IPS-18c (cell line): Measurements from ENCODE around the gene PNLIP.

ENCODE experiments used
- H3K4me3 ChIP-seq: 2 replicates; pipeline ENCODE4 v1.7.0; 2013; ENCODE audit warnings: low read depth, mild to moderate bottlenecking, low read length, moderate library complexity; ENCODE audit not compliant: insufficient read depth
- H3K9me3 ChIP-seq: one replicate; pipeline ENCODE4 v1.6.1; 2013; ENCODE audit warnings: mild to moderate bottlenecking, low read length, moderate library complexity; ENCODE audit not compliant: control insufficient read depth, insufficient read depth

Gene PNLIP

GRCh38 chr10:116545756-116546155 lies at the start of gene PNLIP:
Gene PNLIP (plus strand): TSS chr10:116545931. CDS start chr10:116546093, 162 bp downstream.
- Histone ChIP-seq H3K9me3 (no peaks in the 10 kb centered on the region), H3K4me3 (no peak within 1 kb of the TSS)

DNA sequence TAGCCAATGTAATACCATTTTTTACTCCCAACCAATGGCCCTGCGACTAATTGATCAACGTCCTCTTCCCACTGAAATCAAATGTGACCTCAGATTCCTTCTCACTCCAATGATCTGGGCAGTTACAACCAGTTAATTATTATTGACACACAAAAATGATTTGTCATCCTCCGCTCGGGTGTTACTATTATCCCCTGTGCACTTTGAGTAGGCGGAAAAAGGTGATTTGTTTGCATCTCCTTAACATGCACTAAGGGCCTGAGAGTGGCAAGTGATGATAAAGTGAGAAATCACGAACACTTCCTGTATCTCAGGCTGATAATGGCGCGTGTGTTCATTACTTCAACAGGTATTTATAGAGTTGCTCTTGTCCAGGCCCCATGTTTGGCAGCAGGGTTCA lies 40.9 kb upstream of the PNLIP start:
- H3K9me3 ChIP-seq: no peaks in the 10 kb centered on the region
- H3K4me3 ChIP-seq: no peak overlapping the region

- H3K9me3 ChIP-seq: peaks cover 2% of the 10 kb centered on the region
- no peak overlapping the region for H3K4me3 ChIP-seq
These were observed 35.2 kb upstream of the PNLIP start for GRCh38 chr10:116510565-116510964.

DNA sequence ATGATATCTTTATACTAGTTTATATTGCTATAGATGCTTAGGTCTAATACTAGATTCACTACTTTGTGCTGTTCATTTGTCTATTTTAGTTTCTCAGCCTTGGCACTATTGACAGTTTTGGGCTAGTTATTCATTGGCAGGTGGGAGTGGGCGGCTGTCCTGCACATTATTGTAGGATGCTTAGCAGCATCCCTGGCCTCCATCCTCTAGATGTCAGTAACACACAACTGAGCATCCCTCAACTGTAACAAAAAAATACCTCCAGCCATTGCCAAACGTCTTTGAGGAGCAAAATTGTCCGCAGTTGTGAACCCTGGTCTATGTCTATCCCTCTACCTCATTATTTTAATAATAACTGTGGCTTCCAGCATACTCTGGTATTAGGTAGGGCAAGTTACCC lies 34.4 kb upstream of the PNLIP start:
- Histone ChIP-seq H3K4me3 (no peak overlapping the region), H3K9me3 (peaks cover 2% of the 10 kb centered on the region)

- H3K4me3 ChIP-seq: no peak overlapping the region
- H3K9me3 ChIP-seq: no peaks in the 10 kb centered on the region
These were observed 24.1 kb upstream of the PNLIP start for GRCh38 chr10:116521424-116522290.

DNA sequence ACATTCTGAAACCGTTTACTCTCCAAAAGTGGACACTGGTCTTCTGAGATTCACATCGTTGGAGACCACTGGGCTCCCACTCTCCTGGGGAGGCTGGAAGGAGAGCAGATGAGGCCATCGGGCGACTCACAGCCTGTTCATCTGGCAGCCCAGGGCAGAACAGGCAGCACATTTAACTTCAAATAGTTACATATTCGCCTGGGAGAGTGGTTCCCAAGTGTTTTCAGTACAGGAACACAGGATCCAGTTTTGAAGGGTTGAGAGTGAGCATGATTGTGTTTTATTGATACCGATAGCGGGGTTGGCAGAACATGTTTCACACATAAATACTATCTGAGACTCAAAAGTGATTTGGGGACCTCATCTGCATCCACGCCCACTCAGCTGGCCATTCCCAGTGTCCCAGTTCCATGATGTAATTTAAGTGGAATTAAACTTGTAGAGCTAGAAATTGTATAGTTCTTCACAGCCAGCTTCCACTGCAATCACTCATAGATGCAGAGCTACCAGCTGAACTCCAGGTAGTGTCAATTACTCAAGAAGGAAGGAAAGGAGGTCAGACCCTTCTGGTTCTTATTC lies 22.8 kb upstream of the PNLIP start:
- no peaks in the 10 kb centered on the region for H3K9me3 ChIP-seq
- no peak overlapping the region for H3K4me3 ChIP-seq

- Histone ChIP-seq H3K9me3 (no peaks in the 10 kb centered on the region), H3K4me3 (no peak overlapping the region)
These were observed 21.0 kb upstream of the PNLIP start for GRCh38 chr10:116524736-116525135.

DNA sequence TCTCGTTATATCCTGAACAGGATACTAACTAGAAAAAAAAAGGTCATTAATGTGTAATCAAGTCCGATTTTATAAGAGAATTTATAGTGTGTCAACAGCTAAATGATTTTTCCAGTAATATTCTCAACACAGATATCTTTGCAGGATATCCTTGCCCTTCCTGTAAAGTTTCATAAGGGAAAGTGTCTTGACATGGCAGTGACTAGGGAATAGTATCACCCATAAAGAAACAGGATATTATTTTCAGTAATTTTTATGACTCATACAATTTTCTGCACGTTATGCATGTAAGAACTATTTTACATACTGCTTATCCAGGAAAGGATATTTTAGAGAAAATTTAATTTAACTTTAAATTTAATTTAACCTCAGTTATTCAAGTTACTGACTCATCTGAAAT lies 19.5 kb upstream of the PNLIP start:
- Histone ChIP-seq H3K4me3 (no peak overlapping the region), H3K9me3 (no peaks in the 10 kb centered on the region)

DNA sequence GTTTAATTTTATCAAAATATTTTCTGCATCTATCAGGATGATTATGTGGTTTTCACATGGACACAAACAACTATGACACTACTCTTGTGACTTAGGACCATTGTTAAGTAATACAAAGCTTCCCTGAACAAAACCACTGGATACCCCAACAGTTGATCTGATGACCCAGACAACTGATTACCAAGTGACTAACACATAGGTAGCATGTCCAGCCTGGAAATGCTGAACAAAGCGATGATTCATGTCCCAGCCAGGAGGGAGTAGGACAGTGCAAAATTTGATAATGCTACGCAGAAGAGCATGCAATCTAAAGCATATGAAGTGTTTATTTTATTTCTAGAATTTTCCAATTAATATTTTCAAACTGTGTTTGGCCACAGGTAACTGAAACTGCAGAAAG lies 8.9 kb upstream of the PNLIP start:
- H3K4me3 ChIP-seq: no peak overlapping the region
- peaks cover 2% of the 10 kb centered on the region for H3K9me3 ChIP-seq

- H3K4me3 ChIP-seq: no peak overlapping the region
- H3K9me3 ChIP-seq: peaks cover 2% of the 10 kb centered on the region
These were observed 7.3 kb upstream of the PNLIP start for GRCh38 chr10:116538456-116538855.

DNA sequence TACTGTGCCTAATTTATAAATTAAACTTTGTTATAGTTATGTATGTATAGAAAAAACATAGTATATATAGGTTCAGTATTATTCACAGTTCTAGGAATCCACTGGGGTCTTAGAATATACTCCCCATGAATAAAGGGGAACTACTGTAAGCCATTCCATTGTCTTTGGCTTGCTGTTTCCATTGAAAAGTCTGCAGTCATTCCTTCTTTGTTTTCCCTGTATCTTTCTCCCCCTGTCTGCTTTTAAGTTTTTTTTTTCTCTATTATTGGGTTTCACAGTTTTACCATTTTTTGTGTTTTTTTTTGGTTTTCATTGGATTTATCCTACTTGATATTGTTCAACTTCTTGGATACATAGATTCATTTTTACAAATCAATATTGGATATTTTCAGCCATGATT lies 6.7 kb upstream of the PNLIP start:
- H3K9me3 ChIP-seq: peaks cover 2% of the 10 kb centered on the region
- H3K4me3 ChIP-seq: no peak overlapping the region

- peaks cover 2% of the 10 kb centered on the region for H3K9me3 ChIP-seq
- no peak overlapping the region for H3K4me3 ChIP-seq
These were observed 4.9 kb upstream of the PNLIP start for GRCh38 chr10:116540814-116541213.

- Histone ChIP-seq H3K4me3 (no peak overlapping the region), H3K9me3 (peaks cover 2% of the 10 kb centered on the region)
These were observed 3.6 kb upstream of the PNLIP start for GRCh38 chr10:116542007-116542677.

GRCh38 chr10:116545122-116545521 lies 609 bp upstream of the PNLIP start:
- peaks cover 1% of the 10 kb centered on the region for H3K9me3 ChIP-seq
- H3K4me3 ChIP-seq: no peak overlapping the region

- Histone ChIP-seq H3K9me3 (no peaks in the 10 kb centered on the region), H3K4me3 (no peak overlapping the region)
These were observed 2.6 kb downstream of the PNLIP start for GRCh38 chr10:116548301-116548700.

GRCh38 chr10:116553378-116553980 lies 7.7 kb downstream of the PNLIP start:
- Histone ChIP-seq H3K4me3 (no peak overlapping the region), H3K9me3 (no peaks in the 10 kb centered on the region)

DNA sequence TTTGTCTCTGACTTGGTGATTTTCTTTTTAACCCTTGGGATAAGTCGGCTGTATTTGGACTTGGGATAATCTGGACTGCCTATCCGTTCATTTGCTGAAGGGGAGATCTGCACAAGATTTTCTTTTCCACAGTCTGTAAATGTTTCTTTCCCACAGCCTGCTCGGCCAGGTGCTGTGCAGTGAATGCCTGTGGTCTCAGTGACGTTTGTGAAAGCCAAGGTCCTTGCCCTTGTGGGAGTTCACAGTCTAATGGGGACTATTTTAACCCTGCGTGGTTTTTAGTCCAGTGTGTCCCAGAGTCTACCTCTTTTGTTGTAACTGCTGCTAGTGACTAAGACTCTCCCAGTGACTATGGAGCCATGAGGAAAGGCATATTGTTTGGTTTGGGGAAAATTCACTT lies 8.9 kb downstream of the PNLIP start:
- H3K9me3 ChIP-seq: no peaks in the 10 kb centered on the region
- H3K4me3 ChIP-seq: no peak overlapping the region

DNA sequence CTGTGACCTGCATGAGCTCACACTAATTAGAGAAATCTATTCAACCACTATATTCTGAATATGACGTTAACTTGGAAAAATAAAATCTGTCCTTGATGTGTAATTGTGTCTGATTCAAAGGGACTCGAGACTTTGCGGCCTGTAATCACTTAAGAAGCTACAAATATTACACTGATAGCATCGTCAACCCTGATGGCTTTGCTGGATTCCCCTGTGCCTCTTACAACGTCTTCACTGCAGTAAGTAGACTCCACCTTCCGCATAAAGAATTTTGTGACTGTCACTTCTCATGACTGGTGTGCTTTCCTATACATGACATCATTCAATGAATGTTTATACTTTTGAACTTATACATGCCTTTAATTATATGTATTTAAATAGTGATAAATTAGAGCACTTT lies 10.1 kb downstream of the PNLIP start:
- Histone ChIP-seq H3K4me3 (no peak overlapping the region), H3K9me3 (no peaks in the 10 kb centered on the region)
